Suprapubic skin (tissue), 4 donors: ENCODE results near the gene RPP25L.

Experiments
- POLR2A ChIP-seq, 2 donors: fragments of 450-650 bp; IDR thresholded peaks; one replicate each; pipeline ENCODE4 v1.6.1; 2017; ENCODE audit warnings: antibody characterized with exemption in 2 of 2, mild to moderate bottlenecking in 2 of 2, moderate library complexity in 2 of 2
- POLR2AphosphoS5 ChIP-seq, 3 donors: sonication (generic); formaldehyde crosslinking; IDR thresholded peaks; one replicate each; pipeline ENCODE4 v1.6.1; 2017; ENCODE audit warnings: antibody characterized with exemption in 3 of 3

DNA sequence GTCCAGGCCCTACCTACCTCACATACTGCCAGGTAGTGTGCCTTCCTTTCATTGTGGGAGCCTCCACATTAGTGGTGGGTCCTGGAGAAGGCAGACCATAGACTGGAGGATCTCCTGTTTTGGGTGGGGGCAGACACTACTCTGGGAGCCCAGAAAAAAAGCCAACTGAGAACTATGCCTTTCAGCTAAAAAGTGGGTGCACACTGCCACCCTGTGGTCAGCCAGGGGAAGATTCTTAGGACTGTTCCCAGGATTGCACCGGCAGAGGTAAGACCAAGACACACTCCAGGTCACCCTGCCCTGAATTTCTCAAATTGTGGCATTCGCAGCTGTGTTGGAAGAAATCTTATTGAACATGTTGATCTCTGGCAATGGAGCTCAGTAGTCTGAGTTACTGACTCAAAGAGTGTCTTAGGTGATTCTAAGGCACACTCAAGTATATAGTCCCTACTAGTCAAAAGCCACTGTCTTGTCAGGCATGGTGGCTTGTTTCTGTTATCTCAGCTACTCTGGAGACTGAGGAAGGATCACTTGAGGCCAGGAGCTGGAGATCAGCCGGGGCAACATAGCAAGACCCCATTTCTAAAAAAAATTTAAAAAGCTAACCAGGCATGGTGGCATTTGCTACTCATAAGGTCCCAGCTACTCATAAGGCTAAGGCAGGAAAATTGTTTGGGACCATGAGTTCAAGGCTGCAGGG, 22.1 kb upstream of the RPP25L start:
- TF ChIP-seq POLR2A (IDR thresholded peaks at IDR 0.05) (no peak), POLR2AphosphoS5 (IDR thresholded peaks at IDR 0.05) (no peak)
